GF-D8 (cell line): ENCODE results near the gene ECE2.

Experiments used
- DNase-seq: peaks from one replicate; lab custom pipeline; 2025; lab: John Stamatoyannopoulos, UW

ECE2 gene

GRCh38 chr3:184275961-184276910 is at the start of gene ECE2:
TSS of gene ECE2 (plus strand) at chr3:184276022. CDS start at chr3:184276154, 132 bp downstream.
- DNase-seq: no peak

- no peak for DNase-seq
Measured at GRCh38 chr3:184227481-184227935, 48.3 kb upstream of the ECE2 start.

GRCh38 chr3:184228376-184229137 is 47.3 kb upstream of the ECE2 start:
- no peak for DNase-seq

GRCh38 chr3:184229394-184230080 is 46.3 kb upstream of the ECE2 start, which contains the start of gene VWA5B2:
TSS of gene VWA5B2 (plus strand) at chr3:184229585. CDS start at chr3:184230529, 944 bp downstream.
- DNase-seq: no peak

- no peak for DNase-seq
Measured at GRCh38 chr3:184230081-184230602, 45.7 kb upstream of the ECE2 start.

GRCh38 chr3:184230603-184231528 is 45.0 kb upstream of the ECE2 start:
- DNase-seq: no peak

GRCh38 chr3:184231671-184232070 is 44.2 kb upstream of the ECE2 start:
- no peak for DNase-seq

GRCh38 chr3:184233127-184233843 is 42.5 kb upstream of the ECE2 start:
- no peak for DNase-seq

GRCh38 chr3:184234224-184234623 is 41.6 kb upstream of the ECE2 start:
- no peak for DNase-seq

GRCh38 chr3:184234671-184235380 is 41.0 kb upstream of the ECE2 start:
- DNase-seq: no peak

GRCh38 chr3:184235381-184236032 is 40.3 kb upstream of the ECE2 start:
- DNase-seq: no peak

- no peak for DNase-seq
Measured at GRCh38 chr3:184236033-184236410, 39.8 kb upstream of the ECE2 start.

GRCh38 chr3:184236636-184237035 is 39.2 kb upstream of the ECE2 start:
- DNase-seq: no peak

- DNase-seq: no peak
Measured at GRCh38 chr3:184237211-184237610, 38.6 kb upstream of the ECE2 start.

- no peak for DNase-seq
Measured at GRCh38 chr3:184237807-184238206, 38.0 kb upstream of the ECE2 start.

GRCh38 chr3:184238246-184238818 is 37.5 kb upstream of the ECE2 start:
- no peak for DNase-seq

GRCh38 chr3:184239221-184239620 is 36.6 kb upstream of the ECE2 start:
- no peak for DNase-seq

- no peak for DNase-seq
Measured at GRCh38 chr3:184239708-184240107, 36.1 kb upstream of the ECE2 start.
